ENCODE measurements around the gene MYO18B.

DNA sequence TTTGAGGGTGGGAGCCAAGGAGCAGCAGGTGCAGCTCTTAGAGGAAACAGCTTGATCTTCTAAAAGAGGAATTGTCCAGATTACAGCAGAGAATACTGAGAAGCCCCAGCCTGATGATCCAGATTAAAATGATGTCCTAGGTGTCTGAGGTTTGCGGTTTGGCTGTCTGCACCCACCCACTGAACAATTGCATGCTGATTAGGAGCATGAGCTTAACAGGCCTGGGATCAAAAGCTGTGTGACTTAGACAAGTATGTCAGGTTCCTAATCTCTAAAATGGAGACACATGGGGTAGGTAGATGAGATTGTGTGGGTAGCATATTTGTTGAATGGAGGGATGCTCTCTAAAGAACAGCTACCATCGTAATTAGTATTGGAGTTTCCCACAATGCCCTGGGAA, 260.5 kb downstream of the MYO18B start:
- TF ChIP-seq FOXM1 (IDR thresholded peaks at IDR 0.05; ENCODE audit: borderline replicate concordance, low read depth), result no peak
- TF ChIP-seq CEBPB (IDR thresholded peaks at IDR 0.05), result no peak
- TF ChIP-seq RAD21 (IDR thresholded peaks at IDR 0.05; ENCODE audit: low read depth), result no peak
- TF ChIP-seq NFIC (IDR thresholded peaks at IDR 0.05), result no peak
- no peak for TF ChIP-seq EGR1 (IDR thresholded peaks at IDR 0.05)
- TF ChIP-seq, protein P1, sequence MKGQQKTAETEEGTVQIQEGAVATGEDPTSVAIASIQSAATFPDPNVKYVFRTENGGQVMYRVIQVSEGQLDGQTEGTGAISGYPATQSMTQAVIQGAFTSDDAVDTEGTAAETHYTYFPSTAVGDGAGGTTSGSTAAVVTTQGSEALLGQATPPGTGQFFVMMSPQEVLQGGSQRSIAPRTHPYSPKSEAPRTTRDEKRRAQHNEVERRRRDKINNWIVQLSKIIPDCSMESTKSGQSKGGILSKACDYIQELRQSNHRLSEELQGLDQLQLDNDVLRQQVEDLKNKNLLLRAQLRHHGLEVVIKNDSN (IDR thresholded peaks at IDR 0.05), result no peak
- TF ChIP-seq CREB1 (IDR thresholded peaks at IDR 0.05; ENCODE audit: low read depth), result no peak
- no peak for TF ChIP-seq EP300 (IDR thresholded peaks at IDR 0.05; ENCODE audit: borderline replicate concordance)
- TF ChIP-seq, protein P2, sequence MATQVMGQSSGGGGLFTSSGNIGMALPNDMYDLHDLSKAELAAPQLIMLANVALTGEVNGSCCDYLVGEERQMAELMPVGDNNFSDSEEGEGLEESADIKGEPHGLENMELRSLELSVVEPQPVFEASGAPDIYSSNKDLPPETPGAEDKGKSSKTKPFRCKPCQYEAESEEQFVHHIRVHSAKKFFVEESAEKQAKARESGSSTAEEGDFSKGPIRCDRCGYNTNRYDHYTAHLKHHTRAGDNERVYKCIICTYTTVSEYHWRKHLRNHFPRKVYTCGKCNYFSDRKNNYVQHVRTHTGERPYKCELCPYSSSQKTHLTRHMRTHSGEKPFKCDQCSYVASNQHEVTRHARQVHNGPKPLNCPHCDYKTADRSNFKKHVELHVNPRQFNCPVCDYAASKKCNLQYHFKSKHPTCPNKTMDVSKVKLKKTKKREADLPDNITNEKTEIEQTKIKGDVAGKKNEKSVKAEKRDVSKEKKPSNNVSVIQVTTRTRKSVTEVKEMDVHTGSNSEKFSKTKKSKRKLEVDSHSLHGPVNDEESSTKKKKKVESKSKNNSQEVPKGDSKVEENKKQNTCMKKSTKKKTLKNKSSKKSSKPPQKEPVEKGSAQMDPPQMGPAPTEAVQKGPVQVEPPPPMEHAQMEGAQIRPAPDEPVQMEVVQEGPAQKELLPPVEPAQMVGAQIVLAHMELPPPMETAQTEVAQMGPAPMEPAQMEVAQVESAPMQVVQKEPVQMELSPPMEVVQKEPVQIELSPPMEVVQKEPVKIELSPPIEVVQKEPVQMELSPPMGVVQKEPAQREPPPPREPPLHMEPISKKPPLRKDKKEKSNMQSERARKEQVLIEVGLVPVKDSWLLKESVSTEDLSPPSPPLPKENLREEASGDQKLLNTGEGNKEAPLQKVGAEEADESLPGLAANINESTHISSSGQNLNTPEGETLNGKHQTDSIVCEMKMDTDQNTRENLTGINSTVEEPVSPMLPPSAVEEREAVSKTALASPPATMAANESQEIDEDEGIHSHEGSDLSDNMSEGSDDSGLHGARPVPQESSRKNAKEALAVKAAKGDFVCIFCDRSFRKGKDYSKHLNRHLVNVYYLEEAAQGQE (IDR thresholded peaks at IDR 0.05; ENCODE audit: low read depth), result no peak
- TF ChIP-seq, protein P3, sequence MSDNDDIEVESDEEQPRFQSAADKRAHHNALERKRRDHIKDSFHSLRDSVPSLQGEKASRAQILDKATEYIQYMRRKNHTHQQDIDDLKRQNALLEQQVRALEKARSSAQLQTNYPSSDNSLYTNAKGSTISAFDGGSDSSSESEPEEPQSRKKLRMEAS (IDR thresholded peaks at IDR 0.05), result no peak
- no peak for TF ChIP-seq YY1 (IDR thresholded peaks at IDR 0.05; ENCODE audit: low read depth)
- TF ChIP-seq TAF1 (IDR thresholded peaks at IDR 0.05; ENCODE audit: low read depth), result no peak
- TF ChIP-seq TEAD4 (IDR thresholded peaks at IDR 0.05), result no peak
